ENCODE data around the gene ZACN. TPM values are rescaled to one million over a fixed set of nuclear protein-coding genes. Genes with fewer than 3 reads are reported as not detected.
A peak's percentile ranks its signal among the peaks of the same experiment; 100 is the strongest.
"Not testable (repeated sequence)": the region's sequence is repeated elsewhere in the genome, so short reads cannot be mapped to it uniquely, and the experiment has no call there.

Gene ZACN
- total and polyA plus RNA-seq, 4 experiments from 2014 or later = 0.35 to 1.0 TPM; not detected in 2

DNA sequence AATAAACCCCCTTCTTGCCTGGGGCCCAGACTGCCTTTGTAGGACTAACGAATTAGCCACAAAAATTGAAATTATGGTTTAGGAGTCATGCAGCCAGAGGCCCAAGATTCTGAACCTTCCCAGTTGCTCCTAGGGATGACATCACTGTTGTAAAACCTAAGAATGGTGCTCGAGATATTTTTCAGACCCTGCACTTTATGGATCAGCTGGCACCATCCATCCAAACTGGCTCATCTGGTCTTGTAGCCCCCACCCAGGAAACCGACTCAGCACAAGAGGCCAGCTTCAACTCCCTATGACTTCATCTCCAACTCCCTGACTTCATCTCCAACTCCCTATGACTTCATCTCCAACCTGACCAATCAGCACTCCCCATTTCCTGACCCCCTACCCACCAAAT, 40.9 kb upstream of the ZACN start:
- intact Hi-C loops (cut with micrococcal nuclease) = no loop called here
- no peak for DNase-seq
- Mint-ChIP-seq H3K4me1 (peaks cover 0 to 4% (median 1%) of the 10 kb centered on the region in 4 donors), H3K4me3 (no peak overlapping the region), H3K27ac (peak overlapping the region in 3 of 7 donors; percentile 5 to 51 (median 25)), H3K36me3 (peaks cover 33 to 49% of the 10 kb centered on the region in 2 donors), H3K9me3 (no peaks in the 10 kb centered on the region), H3K27me3 (no peaks in the 10 kb centered on the region)
- Histone ChIP-seq H3K27me3 (ENCODE audit: insufficient read depth, low read length) (no peaks in the 10 kb centered on the region), H3K4me3 (ENCODE audit: low read length in 2 of 2) (no peak overlapping the region), H3K27ac (ENCODE audit: low read depth, low read length) (no peak overlapping the region), H3K4me1 (ENCODE audit: insufficient read depth, low read length) (no peaks in the 10 kb centered on the region), H3K9me3 (ENCODE audit: control insufficient read depth in 1 of 2, low read length in 2 of 2) (no peaks in the 10 kb centered on the region), H3K36me3 (ENCODE audit: insufficient read depth, low read length) (peaks cover 41% of the 10 kb centered on the region)
- ChIA-PET POLR2A (ENCODE audit: partially characterized antibody) (no interaction called here), CTCF (ENCODE audit: partially characterized antibody) (no interaction called here)

DNA sequence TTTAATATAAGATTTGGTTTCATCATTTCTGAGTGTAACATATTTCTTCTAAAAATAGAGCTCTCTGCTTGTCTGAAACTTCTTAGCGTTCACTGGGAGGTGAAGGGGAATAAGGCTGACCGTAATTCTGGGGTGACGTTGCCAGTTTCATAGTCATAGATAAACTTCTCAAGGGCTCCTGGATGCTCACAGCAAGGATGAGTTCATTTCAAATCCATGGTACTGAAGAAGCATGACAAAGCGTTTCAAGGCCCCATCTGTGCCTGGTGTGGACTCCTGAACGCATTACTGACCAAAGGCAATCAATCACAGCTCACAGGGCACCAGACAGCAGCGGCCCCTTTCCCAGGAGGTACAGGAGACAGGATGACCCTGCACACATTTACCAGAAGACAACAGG, 39.9 kb upstream of the ZACN start:
- peak overlapping the region in 1 of 7 donors; percentile 12 for H3K27ac Mint-ChIP-seq
- no peak overlapping the region for H3K4me3 ChIP-seq (ENCODE audit: low read length in 2 of 2)
- POLR2A ChIA-PET (ENCODE audit: partially characterized antibody) = no interaction called here
- H3K27ac ChIP-seq (ENCODE audit: low read depth, low read length) = no peak overlapping the region
- CTCF ChIA-PET (ENCODE audit: partially characterized antibody) = interaction anchor here (1.1 kb wide), 1 partner anchor 25 kb away, joined by 3 read pairs; no protein-coding TSS in a partner anchor
- no peaks in the 10 kb centered on the region for H3K27me3 Mint-ChIP-seq
- H3K4me3 Mint-ChIP-seq = no peak overlapping the region
- no peaks in the 10 kb centered on the region for H3K27me3 ChIP-seq (ENCODE audit: insufficient read depth, low read length)
- peaks cover 43 to 60% of the 10 kb centered on the region in 2 donors for H3K36me3 Mint-ChIP-seq
- H3K9me3 Mint-ChIP-seq = no peaks in the 10 kb centered on the region
- peaks cover 0 to 4% (median 1%) of the 10 kb centered on the region in 4 donors for H3K4me1 Mint-ChIP-seq
- intact Hi-C loops (cut with micrococcal nuclease) = no loop called here
- H3K4me1 ChIP-seq (ENCODE audit: insufficient read depth, low read length) = no peaks in the 10 kb centered on the region
- DNase-seq = no peak
- H3K36me3 ChIP-seq (ENCODE audit: insufficient read depth, low read length) = peaks cover 51% of the 10 kb centered on the region
- H3K9me3 ChIP-seq (ENCODE audit: control insufficient read depth in 1 of 2, low read length in 2 of 2) = no peaks in the 10 kb centered on the region

DNA sequence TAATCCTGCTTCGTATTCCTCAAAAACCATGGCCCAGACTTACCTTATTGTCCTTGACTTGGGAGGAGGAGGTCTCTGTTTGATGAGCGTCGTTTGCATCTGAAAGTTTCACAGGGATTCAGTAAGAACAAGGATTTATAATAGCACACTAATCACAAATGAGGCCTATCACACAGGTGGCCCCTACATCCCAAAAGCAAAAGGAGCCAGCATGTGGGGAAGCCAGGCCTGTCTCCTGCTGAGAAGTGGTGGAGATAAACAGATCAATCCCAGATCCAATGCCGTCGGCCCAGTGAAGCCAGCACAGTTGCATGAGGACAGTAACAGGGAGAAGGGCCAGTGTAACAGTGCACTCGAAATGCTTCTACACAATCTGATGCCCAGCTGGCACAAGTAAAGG, 38.6 kb upstream of the ZACN start:
- Mint-ChIP-seq H3K36me3 (peaks cover 55 to 71% of the 10 kb centered on the region in 2 donors), H3K9me3 (no peaks in the 10 kb centered on the region), H3K27me3 (no peaks in the 10 kb centered on the region), H3K27ac (peak overlapping the region in 2 of 7 donors; percentile 52 to 56), H3K4me3 (no peak overlapping the region), H3K4me1 (peaks cover 0 to 4% (median 1%) of the 10 kb centered on the region in 4 donors)
- H3K9me3 ChIP-seq (ENCODE audit: control insufficient read depth in 1 of 2, low read length in 2 of 2) = no peaks in the 10 kb centered on the region
- peaks cover 64% of the 10 kb centered on the region for H3K36me3 ChIP-seq (ENCODE audit: insufficient read depth, low read length)
- DNase-seq = no peak
- intact Hi-C loops (cut with micrococcal nuclease) = no loop called here
- no peak overlapping the region for H3K4me3 ChIP-seq (ENCODE audit: low read length in 2 of 2)
- no peaks in the 10 kb centered on the region for H3K4me1 ChIP-seq (ENCODE audit: insufficient read depth, low read length)
- CTCF ChIA-PET (ENCODE audit: partially characterized antibody) = interaction anchor here (0.8 to 1.0 kb wide), 2 partner anchors 26 to 358 kb away, joined by 3 read pairs; no protein-coding TSS in a partner anchor
- no peaks in the 10 kb centered on the region for H3K27me3 ChIP-seq (ENCODE audit: insufficient read depth, low read length)
- POLR2A ChIA-PET (ENCODE audit: partially characterized antibody) = no interaction called here
- H3K27ac ChIP-seq (ENCODE audit: low read depth, low read length) = no peak overlapping the region

DNA sequence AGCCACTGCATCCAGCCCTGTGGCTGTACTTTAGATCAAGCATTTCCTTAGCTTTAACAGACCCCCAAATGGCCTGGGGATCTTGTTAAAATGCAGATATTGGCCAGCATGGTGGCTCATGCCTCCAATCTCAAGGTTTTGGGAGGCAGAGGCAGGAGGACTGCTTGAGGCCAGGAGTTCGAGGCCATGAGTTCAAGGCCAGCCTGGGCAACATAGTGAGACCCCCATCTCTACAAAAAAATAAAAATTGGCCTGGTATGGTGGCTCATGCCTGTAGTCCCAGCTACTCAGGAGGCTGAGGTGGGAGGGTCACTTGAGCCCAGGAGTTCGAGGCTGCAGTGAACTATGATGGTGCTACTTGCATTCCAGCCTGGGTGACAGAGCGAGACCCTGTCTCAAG, 36.1 kb upstream of the ZACN start:
- peaks cover 77% of the 10 kb centered on the region for H3K36me3 ChIP-seq (ENCODE audit: insufficient read depth, low read length)
- Mint-ChIP-seq H3K36me3 (peaks cover 68 to 77% of the 10 kb centered on the region in 2 donors), H3K27ac (peak overlapping the region in 2 of 7 donors; percentile 15 to 40)
- H3K4me3 Mint-ChIP-seq; DNase-seq; H3K27me3 Mint-ChIP-seq; H3K4me1 ChIP-seq (ENCODE audit: insufficient read depth, low read length); H3K27ac ChIP-seq (ENCODE audit: low read depth, low read length); H3K9me3 ChIP-seq (ENCODE audit: control insufficient read depth in 1 of 2, low read length in 2 of 2); intact Hi-C loops (cut with micrococcal nuclease); H3K4me3 ChIP-seq (ENCODE audit: low read length in 2 of 2); POLR2A ChIA-PET (ENCODE audit: partially characterized antibody); H3K27me3 ChIP-seq (ENCODE audit: insufficient read depth, low read length); H3K4me1 Mint-ChIP-seq; H3K9me3 Mint-ChIP-seq: not testable (repeated sequence)
- CTCF ChIA-PET (ENCODE audit: partially characterized antibody) = interaction anchor here (1.9 kb wide), 1 partner anchor 29 kb away, joined by 7 read pairs; no protein-coding TSS in a partner anchor

DNA sequence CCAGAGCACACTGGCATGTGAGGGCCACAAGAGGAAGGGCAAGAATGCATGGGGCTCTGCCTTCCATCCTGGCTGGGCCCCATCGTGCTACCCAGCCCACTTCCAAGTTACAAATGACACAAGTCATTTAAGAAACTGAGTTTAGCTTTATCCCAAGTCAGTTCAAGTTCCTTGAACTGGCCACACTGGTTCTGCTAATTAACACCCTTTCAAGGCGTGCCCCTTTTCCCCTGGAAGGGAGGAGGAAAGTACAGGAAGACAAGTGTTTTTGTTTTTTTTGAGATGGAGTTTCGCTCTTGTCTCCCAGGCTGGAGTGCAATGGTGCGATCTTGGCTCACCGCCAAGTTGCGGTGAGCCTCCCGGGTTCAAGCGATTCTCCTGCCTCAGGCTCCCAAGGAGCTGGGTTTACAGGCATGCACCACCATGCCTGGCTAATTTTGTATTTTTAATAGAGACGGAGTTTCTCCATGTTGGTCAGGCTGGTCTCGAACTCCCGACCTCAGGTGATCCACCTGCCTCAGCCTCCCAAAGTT, 34.4 kb upstream of the ZACN start:
- CTCF ChIA-PET (ENCODE audit: partially characterized antibody); H3K27me3 ChIP-seq (ENCODE audit: insufficient read depth, low read length); H3K9me3 ChIP-seq (ENCODE audit: control insufficient read depth in 1 of 2, low read length in 2 of 2); H3K27ac ChIP-seq (ENCODE audit: low read depth, low read length); H3K4me3 ChIP-seq (ENCODE audit: low read length in 2 of 2); DNase-seq; H3K4me1 ChIP-seq (ENCODE audit: insufficient read depth, low read length); H3K9me3 Mint-ChIP-seq; POLR2A ChIA-PET (ENCODE audit: partially characterized antibody); intact Hi-C loops (cut with micrococcal nuclease); H3K4me3 Mint-ChIP-seq; H3K27me3 Mint-ChIP-seq: not testable (repeated sequence)
- H3K36me3 ChIP-seq (ENCODE audit: insufficient read depth, low read length) = peaks cover 80% of the 10 kb centered on the region
- Mint-ChIP-seq H3K27ac (peak overlapping the region in 1 of 7 donors; percentile 4), H3K4me1 (peaks cover 9 to 12% (median 11%) of the 10 kb centered on the region in 4 donors), H3K36me3 (peaks cover 69 to 77% of the 10 kb centered on the region in 2 donors)

DNA sequence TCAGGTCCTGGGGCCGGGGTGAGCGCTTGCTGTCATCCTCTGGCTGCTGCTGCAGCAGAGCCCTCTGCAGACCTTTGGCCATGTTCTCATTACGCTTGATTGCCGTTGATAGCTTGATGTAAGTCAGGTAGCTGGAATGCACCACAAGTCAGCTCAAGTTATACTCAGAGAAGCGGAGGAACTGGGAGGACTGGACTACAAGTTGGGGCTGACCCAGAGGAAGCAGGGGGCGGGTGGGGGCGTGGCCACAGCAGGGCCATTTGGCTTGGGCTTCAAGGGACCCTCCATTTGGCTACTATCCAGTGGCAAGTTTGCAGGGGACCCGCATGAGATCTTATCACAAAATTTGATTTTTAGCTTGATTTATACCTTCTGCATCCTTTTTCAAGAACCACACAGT, 32.9 kb upstream of the ZACN start:
- no peaks in the 10 kb centered on the region for H3K27me3 ChIP-seq (ENCODE audit: insufficient read depth, low read length)
- H3K4me3 ChIP-seq (ENCODE audit: low read length in 2 of 2) = no peak overlapping the region
- H3K4me1 ChIP-seq (ENCODE audit: insufficient read depth, low read length) = peaks cover 6% of the 10 kb centered on the region
- Mint-ChIP-seq H3K27ac (no peak overlapping the region), H3K9me3 (no peaks in the 10 kb centered on the region), H3K36me3 (peaks cover 71 to 80% of the 10 kb centered on the region in 2 donors), H3K27me3 (no peaks in the 10 kb centered on the region), H3K4me3 (no peak overlapping the region), H3K4me1 (peaks cover 14 to 23% (median 18%) of the 10 kb centered on the region in 4 donors)
- ChIA-PET POLR2A (ENCODE audit: partially characterized antibody) (no interaction called here), CTCF (ENCODE audit: partially characterized antibody) (interaction anchor here (0.7 to 1.5 kb wide), 4 partner anchors 30 to 932 kb away, joined by 3 to 4 read pairs (median 3); no protein-coding TSS in a partner anchor)
- DNase-seq = no peak
- H3K27ac ChIP-seq (ENCODE audit: low read depth, low read length) = no peak overlapping the region
- intact Hi-C loops (cut with micrococcal nuclease) = no loop called here
- H3K36me3 ChIP-seq (ENCODE audit: insufficient read depth, low read length) = peaks cover 80% of the 10 kb centered on the region
- no peaks in the 10 kb centered on the region for H3K9me3 ChIP-seq (ENCODE audit: control insufficient read depth in 1 of 2, low read length in 2 of 2)

DNA sequence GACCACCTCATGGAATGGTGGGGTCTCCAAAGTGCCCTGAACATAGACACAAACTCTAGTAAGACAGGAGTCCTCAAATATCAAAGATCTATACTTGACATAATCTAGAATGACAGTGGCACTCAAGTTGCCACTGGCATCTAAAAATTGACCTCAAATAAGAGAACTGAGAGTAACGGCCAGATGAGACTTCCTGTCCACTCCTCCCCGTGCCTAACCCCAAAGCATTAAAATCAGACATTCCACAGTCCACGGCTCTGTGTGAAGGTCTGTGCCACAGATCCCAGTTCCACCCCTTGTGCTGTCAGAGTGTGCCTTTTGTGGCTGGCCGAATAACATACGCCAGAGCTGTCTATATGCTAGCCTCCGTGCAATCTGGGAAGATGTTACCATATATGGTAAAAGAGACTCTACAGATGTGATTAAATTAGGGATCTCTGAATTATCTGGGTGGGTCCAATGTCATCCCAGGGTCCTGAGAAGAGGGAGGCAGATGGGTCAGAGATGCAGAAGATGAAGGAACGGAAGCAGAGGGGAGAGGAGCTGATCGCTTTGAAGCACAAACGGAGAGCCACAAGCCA, 30.9 kb upstream of the ZACN start:
- no peaks in the 10 kb centered on the region for H3K27me3 Mint-ChIP-seq
- H3K4me3 ChIP-seq (ENCODE audit: low read length in 2 of 2) = no peak overlapping the region
- H3K9me3 ChIP-seq (ENCODE audit: control insufficient read depth in 1 of 2, low read length in 2 of 2) = no peaks in the 10 kb centered on the region
- peaks cover 68 to 76% of the 10 kb centered on the region in 2 donors for H3K36me3 Mint-ChIP-seq
- H3K36me3 ChIP-seq (ENCODE audit: insufficient read depth, low read length) = peaks cover 74% of the 10 kb centered on the region
- POLR2A ChIA-PET (ENCODE audit: partially characterized antibody) = no interaction called here
- H3K4me1 ChIP-seq (ENCODE audit: insufficient read depth, low read length) = peaks cover 6% of the 10 kb centered on the region
- CTCF ChIA-PET (ENCODE audit: partially characterized antibody) = interaction anchor here (0.6 to 1.4 kb wide), 5 partner anchors 13 to 457 kb away, joined by 3 to 5 read pairs (median 3); no protein-coding TSS in a partner anchor
- DNase-seq = no peak
- intact Hi-C loops (cut with micrococcal nuclease) = loop anchor here (2.0 kb wide), 1 partner anchor 17 kb away; no protein-coding TSS in a partner anchor
- no peak overlapping the region for H3K27ac ChIP-seq (ENCODE audit: low read depth, low read length)
- H3K4me3 Mint-ChIP-seq = no peak overlapping the region
- H3K27me3 ChIP-seq (ENCODE audit: insufficient read depth, low read length) = no peaks in the 10 kb centered on the region
- H3K4me1 Mint-ChIP-seq = peaks cover 14 to 23% (median 19%) of the 10 kb centered on the region in 4 donors
- H3K27ac Mint-ChIP-seq = peak overlapping the region in 6 of 7 donors; percentile 8 to 73 (median 52)
- H3K9me3 Mint-ChIP-seq = no peaks in the 10 kb centered on the region

Measured in CD4-positive, alpha-beta memory T cell (primary cell).